GM12878 (cell line): Measurements from ENCODE around the gene C11orf16. TPM values are rescaled to one million over a fixed set of nuclear protein-coding genes. Genes with fewer than 3 reads are reported as not detected.
A peak's percentile ranks its signal among the peaks of the same experiment; 100 is the strongest.

Source experiments
- ATAC-seq: fragments of 200-7000 bp; cut with Tn5 transposase; 3 replicates; pipeline ENCODE4 v1.9.1; 2020; ENCODE audit warnings: mild to moderate bottlenecking, moderate library complexity
- BruUV-seq: library from RNA; stranded (reverse); fragments of 400-500 nt; replicated peaks from 2 replicates; lab custom pipeline; 2021; lab: Mats Ljungman, UMichigan
- CTCF ChIA-PET: fragments of 300-600 bp; sonication (Branson Sonifier 250); formaldehyde crosslinking; extraction: SDS; loops from one replicate; lab custom pipeline; 2021; ENCODE audit warnings: inconsistent platforms; lab: Yijun Ruan, JAX
- POLR2A ChIA-PET: fragments of 350-600 bp; formaldehyde crosslinking; extraction: SDS; loops from one replicate; lab custom pipeline; 2021; ENCODE audit warnings: inconsistent platforms; lab: Charles Lee
- RAD21 ChIA-PET: fragments of 300-600 bp; sonication (Branson Sonifier 250); formaldehyde crosslinking; loops from one replicate; lab custom pipeline; 2023; ENCODE audit warnings: antibody characterized with exemption; ENCODE audit not compliant: unreplicated experiment; lab: Charles Lee
- SMC1A ChIA-PET: fragments of 300-600 bp; sonication (Branson Sonifier 250); formaldehyde crosslinking; loops from one replicate; lab custom pipeline; 2023; ENCODE audit not compliant: unreplicated experiment, uncharacterized antibody; lab: Charles Lee
- DNase-seq: peaks from one replicate; pipeline ENCODE4 v3.0.0-alpha.2; 2011; ENCODE audit warnings: low read depth, low spot score
- FAIRE-seq: peaks from 3 replicates; lab custom pipeline; 2011; peaks lifted over from hg19 to GRCh38; lab: Jason Lieb, UNC
- H2AFZ ChIP-seq: 2 replicates; pipeline ENCODE4 v1.6.0; 2011; ENCODE audit warnings: low read depth, low read length, control low read depth; ENCODE audit not compliant: control insufficient read depth
- H3K27ac ChIP-seq: 2 replicates; pipeline ENCODE4 v1.5.1; 2011; ENCODE audit warnings: control low read depth; ENCODE audit not compliant: control insufficient read depth, insufficient read depth
- H3K27me3 ChIP-seq, 2 experiments: replicated peaks in 1 of 2; 2 replicates each; pipeline versions ENCODE4 v1.6.0 to v1.6.1; 2011; ENCODE audit warnings: low read length in 1 of 2; ENCODE audit not compliant: control insufficient read depth in 2 of 2, insufficient read depth in 2 of 2
- H3K36me3 ChIP-seq, 2 experiments: 2 replicates each; pipeline ENCODE4 v1.5.1; 2011; ENCODE audit warnings: low read length in 1 of 2; ENCODE audit not compliant: control insufficient read depth in 2 of 2, insufficient read depth in 2 of 2
- H3K4me1 ChIP-seq: 2 replicates; pipeline ENCODE4 v1.6.1; 2011; ENCODE audit warnings: mild to moderate bottlenecking, low read length, moderate library complexity, mixed read lengths; ENCODE audit not compliant: control insufficient read depth, insufficient read depth
- H3K4me2 ChIP-seq: 2 replicates; pipeline ENCODE4 v1.6.0; 2011; ENCODE audit warnings: control low read depth; ENCODE audit not compliant: control insufficient read depth, insufficient read depth
- H3K4me3 ChIP-seq: fragments of 200-600 bp; sonication (generic); 2 replicates; pipeline ENCODE4 v1.5.1; 2016
- H3K79me2 ChIP-seq: 2 replicates; pipeline ENCODE4 v1.6.0; 2011; ENCODE audit warnings: low read length; ENCODE audit not compliant: control insufficient read depth, insufficient read depth
- H3K9ac ChIP-seq: 2 replicates; pipeline ENCODE4 v1.8.0; 2011; ENCODE audit warnings: low read length, control low read depth, mixed read lengths; ENCODE audit not compliant: control insufficient read depth, insufficient read depth
- H3K9me3 ChIP-seq: replicated peaks from 3 replicates; pipeline ENCODE4 v1.5.1; 2011; ENCODE audit warnings: mild to moderate bottlenecking, low read length; ENCODE audit not compliant: control insufficient read depth, insufficient read depth
- H4K20me1 ChIP-seq: 2 replicates; pipeline ENCODE4 v1.6.0; 2011; ENCODE audit not compliant: control insufficient read depth, insufficient read depth
- BCL11A ChIP-seq: IDR thresholded peaks from 2 replicates; pipeline ENCODE4 v1.6.1; 2011; ENCODE audit warnings: low read depth, low read length
- CBFB ChIP-seq: IDR thresholded peaks from 2 replicates; pipeline ENCODE4 v1.6.1; 2016; ENCODE audit warnings: antibody characterized with exemption, low read depth
- CBX3 ChIP-seq: fragments of 200-600 bp; sonication (generic); IDR thresholded peaks from 2 replicates; pipeline ENCODE4 v1.6.1; 2016; ENCODE audit warnings: low read depth, borderline replicate concordance
- CEBPB ChIP-seq, 2 experiments: fragments of 150-350 bp in 1 of 2; IDR thresholded peaks; 2 replicates each; pipeline ENCODE4 v1.6.1; 2012 to 2014; ENCODE audit warnings: low read depth in 2 of 2, low read length in 2 of 2, borderline replicate concordance in 1 of 2, inconsistent platforms in 1 of 2
- CEBPZ ChIP-seq: fragments of 150-350 bp; IDR thresholded peaks from 2 replicates; pipeline ENCODE4 v1.6.1; 2016; ENCODE audit warnings: low read depth, low read length
- DPF2 ChIP-seq: fragments of 450-650 bp; IDR thresholded peaks from 2 replicates; pipeline ENCODE4 v1.6.1; 2017; ENCODE audit warnings: mild to moderate bottlenecking
- ESRRA ChIP-seq: IDR thresholded peaks from 2 replicates; pipeline ENCODE4 v1.6.1; 2012; ENCODE audit warnings: mild to moderate bottlenecking, low read length, improper control_type of control experiment
- GATAD2B ChIP-seq: fragments of 450-650 bp; conservative IDR thresholded peaks from 2 replicates; pipeline ENCODE4 v1.6.1; 2017; ENCODE audit warnings: low read depth, mild to moderate bottlenecking, moderate library complexity
- HCFC1 ChIP-seq: fragments of 150-350 bp; IDR thresholded peaks from 2 replicates; pipeline ENCODE4 v1.6.1; 2014; ENCODE audit warnings: low read length
- IKZF1 ChIP-seq: fragments of 450-650 bp; conservative IDR thresholded peaks from 2 replicates; pipeline ENCODE4 v1.6.1; 2017; ENCODE audit warnings: antibody characterized with exemption, mild to moderate bottlenecking
- IRF4 ChIP-seq: IDR thresholded peaks from 2 replicates; pipeline ENCODE4 v1.6.1; 2011; ENCODE audit warnings: low read depth, low read length
- JUND ChIP-seq: IDR thresholded peaks from 2 replicates; pipeline ENCODE4 v1.6.1; 2012; ENCODE audit warnings: low read depth, mild to moderate bottlenecking, low read length, improper control_type of control experiment, moderate library complexity
- KLF5 ChIP-seq: fragments of 450-650 bp; IDR thresholded peaks from 2 replicates; pipeline ENCODE4 v1.6.1; 2014; ENCODE audit warnings: mild to moderate bottlenecking; ENCODE audit not compliant: partially characterized antibody
- MTA2 ChIP-seq: fragments of 450-650 bp; IDR thresholded peaks from 2 replicates; pipeline ENCODE4 v1.6.1; 2016; ENCODE audit warnings: low read depth, mild to moderate bottlenecking, moderate library complexity
- MTA3 ChIP-seq: IDR thresholded peaks from 2 replicates; pipeline ENCODE4 v1.6.1; 2012; ENCODE audit warnings: low read length, inconsistent platforms, borderline replicate concordance
- SMARCA5 ChIP-seq: fragments of 450-650 bp; IDR thresholded peaks from 2 replicates; pipeline ENCODE4 v1.6.1; 2017; ENCODE audit warnings: mild to moderate bottlenecking
- SREBF1 ChIP-seq: IDR thresholded peaks from 2 replicates; pipeline ENCODE4 v1.6.1; 2012; ENCODE audit warnings: mild to moderate bottlenecking, low read length
- STAT1 ChIP-seq: fragments of 450-650 bp; conservative IDR thresholded peaks from 2 replicates; pipeline ENCODE4 v1.6.1; 2014; ENCODE audit warnings: antibody characterized with exemption, mild to moderate bottlenecking
- TAF1 ChIP-seq: IDR thresholded peaks from 2 replicates; pipeline ENCODE4 v1.6.1; 2011; ENCODE audit warnings: mild to moderate bottlenecking, low read depth, low read length, borderline replicate concordance
- TCF12 ChIP-seq: IDR thresholded peaks from 2 replicates; pipeline ENCODE4 v1.6.1; 2011; ENCODE audit warnings: low read depth, mild to moderate bottlenecking, low read length
- WRNIP1 ChIP-seq: IDR thresholded peaks from 2 replicates; pipeline ENCODE4 v1.6.1; 2011; ENCODE audit warnings: low read depth, low read length, improper control_type of control experiment, borderline replicate concordance
- ZNF384 ChIP-seq: IDR thresholded peaks from 2 replicates; pipeline ENCODE4 v1.6.1; 2012; ENCODE audit warnings: low read depth, mild to moderate bottlenecking, low read length, improper control_type of control experiment, borderline replicate concordance
- WGBS: methylation state at CpG from one replicate; pipeline ENCODE4 v1.1.6; 2016; ENCODE audit warnings: low lambda C conversion rate; ENCODE audit not compliant: insufficient replicate concordance, insufficient coverage; ENCODE audit errors: missing lambda C conversion rate; 5-methylcytosine and 5-hydroxymethylcytosine counted together
- in situ Hi-C: fragments of 300-500 bp; cut with MboI; formaldehyde crosslinking; loops from 9 replicates; pipeline ENCODE4 v1.14.3; 2018; ENCODE audit warnings: mixed read lengths
- intact Hi-C: fragments of 100-400 bp; cut with micrococcal nuclease; formaldehyde crosslinking; loops from one replicate; pipeline ENCODE4 v1.14.2; 2022; ENCODE audit not compliant: unreplicated experiment
- polyA plus RNA-seq, 11 experiments: library from polyadenylated mRNA; depleted of rRNA in 4 of 11; unstranded in 6 of 11; stranded (reverse) in 5 of 11; fragments of >200 nt; fragmentation: Nextera tagmentation in 4 of 11; fragmentation: Illumina TruSeq in 1 of 11; extraction: Ambion mirVana in 4 of 11; extraction: Trizol in 1 of 11; gene quantifications; 1 replicate in 1 of 11; 2 replicates in 10 of 11; pipeline versions ENCODE4 v1.2.1 to v1.2.3, GENCODE V29; 2011 to 2016; ENCODE audit warnings: inconsistent platforms in 2 of 11, missing spikeins in 2 of 11, low read depth in 1 of 11
- total RNA-seq, 4 experiments: library from RNA; depleted of rRNA in 3 of 4; stranded (reverse); fragments of >200 nt in 3 of 4; fragmentation: Illumina TruSeq in 1 of 4; extraction: Trizol in 1 of 4; gene quantifications; 2 replicates each; pipeline versions ENCODE4 v1.2.1 to v1.2.3, GENCODE V29; 2013 to 2021

Gene C11orf16
- total and polyA plus RNA-seq, 10 of the 15 experiments (the other 5 are each of a cell fraction or from before 2014, with no cell fraction given), result 0.05 to 0.39 (median 0.32) TPM; not detected in 7

- no peak for DNase-seq
- H3K79me2 ChIP-seq, result peaks cover 8% of the 10 kb centered on the region
- POLR2A ChIA-PET, result interaction anchor here (1.0 kb wide), 1 partner anchor 46 kb away, joined by 5 read pairs; no protein-coding TSS in a partner anchor
- SMC1A ChIA-PET, result interaction anchor here (0.8 to 2.8 kb wide), 9 partner anchors 23 to 216 kb away, joined by 3 to 77 read pairs (median 3); partner anchors contain the start of gene ASCL3
- peak overlapping the region; percentile 43 for H3K27ac ChIP-seq
- H3K9me3 ChIP-seq, result no peaks in the 10 kb centered on the region
- intact Hi-C loops, result loop anchor here (1.0 to 5.0 kb wide), 4 partner anchors 45 to 227 kb away; no protein-coding TSS in a partner anchor
- peak overlapping the region; percentile 82 for H2AFZ ChIP-seq
- peaks cover 16% of the 10 kb centered on the region for H3K4me1 ChIP-seq
- CTCF ChIA-PET, result interaction anchor here (0.6 to 6.9 kb wide), 27 partner anchors 9 to 1395 kb away, joined by 3 to 196 read pairs (median 4); partner anchors contain the start of genes ASCL3, TMEM9B and ZNF143
- peaks cover 0 to 19% of the 10 kb centered on the region in 2 experiments; a peak in 3 of 4 replicates for H3K36me3 ChIP-seq
- WGBS, result 2% methylated on average over 9 of the region's 9 CpGs
- no peaks in the 10 kb centered on the region for H4K20me1 ChIP-seq
- peak; percentile 50 for ATAC-seq
- no peaks in the 10 kb centered on the region; a peak in 1 of 4 replicates for H3K27me3 ChIP-seq
- RAD21 ChIA-PET, result interaction anchor here (0.7 to 5.8 kb wide), 9 partner anchors 25 to 593 kb away, joined by 3 to 97 read pairs (median 4); a partner anchor contains a TSS
- H3K9ac ChIP-seq, result peak overlapping the region; percentile 49
- H3K4me3 ChIP-seq, result peak overlapping the region; percentile 23; the same call in 1 of the 2 replicates
- H3K4me2 ChIP-seq, result peak overlapping the region; percentile 91
- TSS peak; percentile 15 for BruUV-seq
- no peak for FAIRE-seq
- in situ Hi-C loops, result no loop called here
- TF ChIP-seq CEBPZ (no peak), HCFC1 (no peak), ZNF384 (no peak), SREBF1 (no peak), ESRRA (no peak), BCL11A (no peak), STAT1 (no peak), MTA3 (no peak), TCF12 (no peak), CBX3 (no peak), DPF2 (no peak), GATAD2B (no peak), IRF4 (0 out of 2 replicates have a peak, but pooled peaks have one; percentile 8), JUND (no peak), TAF1 (no peak), IKZF1 (0 out of 2 replicates have a peak, but pooled peaks have one; percentile 20), SMARCA5 (0 out of 2 replicates have a peak, but pooled peaks have one; percentile 37), CEBPB (IDR thresholded peaks at IDR 0.05; ENCODE audit: borderline replicate concordance in 1 of 2, low read depth in 2 of 2, low read length in 2 of 2) (no peak), WRNIP1 (no peak), MTA2 (no peak), KLF5 (peak; percentile 48), CBFB (no peak)
These were observed 18.6 kb downstream of the C11orf16 start for GRCh38 chr11:8913961-8914660.
